Mucosa of rectum (tissue), 2 donors: ENCODE results near the gene MAST4.
"Not testable (repeated sequence)": the region's sequence is repeated elsewhere in the genome, so short reads cannot be mapped to it uniquely, and the experiment has no call there.

Experiments
- H3K27ac ChIP-seq, 2 donors: one replicate each; pipeline ENCODE4 v1.7.0; 2013; ENCODE audit warnings: inconsistent platforms in 2 of 2, low read depth in 2 of 2, low read length in 2 of 2
- H3K27me3 ChIP-seq, 2 donors: one replicate each; pipeline ENCODE4 v1.7.0; 2013; ENCODE audit warnings: low read length in 2 of 2; ENCODE audit not compliant: control insufficient read depth in 2 of 2, insufficient read depth in 2 of 2
- H3K36me3 ChIP-seq, 2 donors: one replicate each; pipeline ENCODE4 v1.7.0; 2013; ENCODE audit warnings: low read length in 2 of 2; ENCODE audit not compliant: control insufficient read depth in 2 of 2, insufficient read depth in 2 of 2
- H3K4me1 ChIP-seq, 2 donors: one replicate each; pipeline ENCODE4 v1.7.0; 2013; ENCODE audit warnings: low read length in 2 of 2, mild to moderate bottlenecking in 1 of 2; ENCODE audit not compliant: control insufficient read depth in 2 of 2, insufficient read depth in 2 of 2
- H3K4me3 ChIP-seq, 2 donors: one replicate each; pipeline ENCODE4 v1.7.0; 2013; ENCODE audit warnings: low read length in 2 of 2
- H3K9ac ChIP-seq, 2 donors: one replicate each; pipeline ENCODE4 v1.7.0; 2013; ENCODE audit warnings: low read length in 2 of 2, low read depth in 1 of 2, mild to moderate bottlenecking in 1 of 2
- H3K9me3 ChIP-seq, 2 donors: one replicate each; pipeline ENCODE4 v1.7.0; 2013; ENCODE audit warnings: low read length in 2 of 2; ENCODE audit not compliant: control insufficient read depth in 2 of 2
- donor health status: healthy.
- donor health status: Normal muscosa, but diverticular disease.

Gene MAST4

DNA sequence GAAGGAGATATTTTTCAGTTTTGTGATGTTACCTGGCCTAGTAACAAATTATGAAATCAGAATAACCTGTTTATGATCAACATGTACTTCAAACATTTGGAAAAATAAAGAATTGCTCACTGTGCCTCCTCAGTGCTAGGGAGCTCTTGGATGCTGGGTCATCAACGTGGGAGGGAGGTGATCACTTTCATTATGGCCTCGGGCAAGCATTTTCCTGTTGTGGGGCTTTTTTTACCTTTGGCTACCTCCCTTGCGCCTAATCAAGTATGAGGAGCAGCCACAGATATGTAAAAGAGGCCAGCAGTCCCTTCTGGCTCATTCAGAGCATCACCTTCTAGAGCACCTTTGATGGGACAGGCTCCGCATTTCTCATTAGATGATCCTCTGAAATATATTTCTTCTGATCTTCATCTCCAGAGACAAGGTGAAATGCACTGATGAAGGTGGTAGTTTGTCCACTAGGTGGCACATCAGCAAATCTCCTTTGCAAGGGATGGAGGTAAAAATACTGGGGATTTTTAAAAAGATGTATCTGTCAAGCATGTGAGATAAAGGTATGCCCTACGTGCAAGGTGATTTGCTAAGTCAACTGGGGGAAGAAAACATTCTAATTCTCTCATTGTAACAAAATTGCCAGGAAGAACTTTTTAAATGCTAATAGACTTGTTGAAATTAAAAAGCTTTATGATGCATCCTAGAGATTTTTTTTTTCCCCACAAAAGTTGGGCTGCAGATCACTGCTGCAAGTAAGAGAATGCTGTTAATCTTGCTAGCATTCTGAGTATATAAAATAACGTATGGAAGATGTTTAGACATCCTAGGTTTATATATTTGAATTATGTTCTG lies 218.2 kb downstream of the MAST4 start:
- Histone ChIP-seq H3K27me3 (no peaks in the 10 kb centered on the region), H3K4me1 (no peaks in the 10 kb centered on the region), H3K9me3 (no peaks in the 10 kb centered on the region), H3K27ac (no peak overlapping the region), H3K4me3 (no peak overlapping the region), H3K9ac (no peak overlapping the region), H3K36me3 (no peaks in the 10 kb centered on the region)

DNA sequence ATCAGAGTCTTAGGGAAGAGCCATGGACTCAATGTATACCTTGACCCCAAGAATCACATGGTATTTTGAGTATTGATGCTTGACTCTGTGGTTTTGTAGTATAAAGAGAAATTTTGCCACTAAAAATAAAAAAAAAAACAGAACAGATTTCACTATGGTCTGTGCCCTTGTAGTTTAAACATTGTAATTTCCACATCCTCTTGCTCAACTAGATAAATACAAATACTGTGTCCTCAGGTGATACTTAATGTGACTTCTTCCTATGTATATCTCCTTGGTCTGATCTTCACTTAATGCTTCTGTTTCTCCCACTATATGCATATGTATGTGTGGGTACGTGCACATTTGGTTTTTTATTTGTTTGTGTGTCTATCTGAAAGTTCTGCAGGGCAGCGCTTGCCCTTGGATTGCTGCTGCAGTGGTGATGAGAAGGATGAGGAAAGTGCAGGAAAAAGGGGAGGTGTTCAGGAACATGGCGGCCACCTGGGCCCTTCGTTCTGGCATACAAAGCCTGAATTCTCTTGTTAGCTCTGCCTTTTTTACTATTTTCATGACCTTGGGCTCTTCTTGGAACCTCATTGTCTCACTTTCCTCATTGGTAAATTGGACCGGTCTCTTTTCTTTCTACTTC lies 222.2 kb downstream of the MAST4 start:
- Histone ChIP-seq H3K27ac (no peak overlapping the region), H3K4me1 (no peaks in the 10 kb centered on the region), H3K27me3 (no peaks in the 10 kb centered on the region)

DNA sequence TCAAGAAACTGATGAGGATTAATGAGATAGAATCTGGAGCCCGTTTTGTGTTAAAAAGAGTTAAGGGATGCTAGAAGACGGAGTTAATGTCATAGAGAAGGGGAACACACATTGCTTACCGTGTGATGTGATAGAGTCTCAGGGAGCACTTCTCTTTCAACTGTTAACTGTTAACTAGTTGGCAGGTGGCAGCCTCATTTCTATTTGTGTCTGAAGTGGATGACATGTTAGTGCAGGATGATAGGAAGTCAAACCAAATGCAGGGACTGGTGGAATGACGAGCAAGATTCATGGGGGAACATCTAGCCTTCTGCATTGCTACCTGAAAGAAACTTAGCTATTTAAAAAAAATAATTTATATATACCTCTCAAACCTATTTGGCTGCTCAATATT lies 222.7 kb downstream of the MAST4 start:
- no peaks in the 10 kb centered on the region for H3K36me3 ChIP-seq
- H3K4me1 ChIP-seq = no peaks in the 10 kb centered on the region
- H3K27ac ChIP-seq = no peak overlapping the region

More for the DNA sequence above, 222.2 kb downstream of the MAST4 start:
- H3K9me3 ChIP-seq = no peaks in the 10 kb centered on the region
- no peak overlapping the region for H3K4me3 ChIP-seq
- no peak overlapping the region for H3K9ac ChIP-seq
- H3K36me3 ChIP-seq = no peaks in the 10 kb centered on the region

DNA sequence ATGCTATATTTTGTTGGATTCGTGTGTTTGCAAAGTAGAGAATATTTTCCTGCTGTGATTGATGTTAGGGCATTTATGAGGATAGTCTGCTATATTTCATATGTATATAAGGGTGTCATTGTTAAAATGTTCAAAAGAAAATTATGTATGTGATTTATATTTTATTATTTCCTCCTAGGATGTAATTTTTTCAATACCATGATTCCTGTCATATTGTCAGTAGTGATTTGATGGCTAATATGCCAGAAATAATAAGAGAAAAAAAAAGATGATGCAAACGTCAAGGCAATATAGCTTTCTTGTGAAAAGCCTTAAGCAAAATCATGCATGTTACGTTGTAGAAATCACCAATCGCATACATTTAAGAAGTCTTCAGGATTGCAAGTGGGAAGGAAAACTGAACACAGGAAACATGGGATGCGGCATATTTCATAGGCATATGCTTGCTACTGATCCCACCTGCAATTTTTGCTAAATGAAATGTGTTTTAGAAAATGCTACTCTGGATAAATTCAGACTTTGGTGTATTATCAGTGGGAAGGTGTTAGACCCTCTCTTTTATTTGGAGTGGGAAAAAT lies 224.5 kb downstream of the MAST4 start:
- H3K4me1 ChIP-seq = no peaks in the 10 kb centered on the region
- H3K9ac ChIP-seq = no peak overlapping the region
- no peak overlapping the region for H3K27ac ChIP-seq
- H3K27me3 ChIP-seq = no peaks in the 10 kb centered on the region
- no peak overlapping the region for H3K4me3 ChIP-seq
- H3K36me3 ChIP-seq = no peaks in the 10 kb centered on the region
- no peaks in the 10 kb centered on the region for H3K9me3 ChIP-seq

More for the DNA sequence above, 222.7 kb downstream of the MAST4 start:
- Histone ChIP-seq H3K9ac (no peak overlapping the region), H3K27me3 (no peaks in the 10 kb centered on the region), H3K4me3 (no peak overlapping the region), H3K9me3 (no peaks in the 10 kb centered on the region)

DNA sequence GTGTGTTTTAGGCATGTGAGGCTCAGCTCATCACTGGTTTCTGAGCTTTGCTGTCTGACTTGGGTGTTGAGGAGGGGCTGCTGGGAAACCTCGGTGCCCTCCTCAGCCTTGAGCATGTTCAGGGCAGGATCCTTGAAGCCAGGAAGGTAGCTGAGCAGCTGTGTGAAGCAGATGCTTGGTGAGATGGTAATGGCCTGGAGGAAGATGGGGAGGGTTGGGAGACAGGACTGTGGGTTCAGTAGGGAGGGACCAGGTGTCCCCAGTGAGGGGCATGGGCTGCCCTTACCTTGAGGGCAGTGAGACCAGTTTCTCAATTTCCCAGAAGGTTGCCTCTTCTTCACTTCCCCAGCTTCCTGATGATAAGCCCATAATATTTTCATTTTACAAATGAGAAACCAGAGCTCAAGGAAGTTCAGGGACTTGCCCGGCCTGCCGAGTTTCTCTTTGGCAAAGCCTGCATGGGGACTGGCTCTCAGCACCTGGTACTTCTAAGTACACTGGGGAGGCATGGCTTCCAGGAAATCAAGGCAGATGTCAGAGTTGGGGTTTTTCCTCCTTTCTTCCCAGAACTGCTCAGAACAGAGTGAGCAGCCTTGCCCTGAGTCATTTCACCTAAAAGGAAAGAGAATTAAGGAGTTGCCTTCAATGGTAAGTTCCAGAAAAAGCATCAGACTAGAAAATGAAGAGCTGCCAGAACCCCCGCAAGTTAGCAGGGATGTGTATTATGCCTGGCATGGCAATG lies 225.7 kb downstream of the MAST4 start:
- no peaks in the 10 kb centered on the region for H3K36me3 ChIP-seq
- H3K27ac ChIP-seq = no peak overlapping the region
- H3K27me3 ChIP-seq = no peaks in the 10 kb centered on the region

DNA sequence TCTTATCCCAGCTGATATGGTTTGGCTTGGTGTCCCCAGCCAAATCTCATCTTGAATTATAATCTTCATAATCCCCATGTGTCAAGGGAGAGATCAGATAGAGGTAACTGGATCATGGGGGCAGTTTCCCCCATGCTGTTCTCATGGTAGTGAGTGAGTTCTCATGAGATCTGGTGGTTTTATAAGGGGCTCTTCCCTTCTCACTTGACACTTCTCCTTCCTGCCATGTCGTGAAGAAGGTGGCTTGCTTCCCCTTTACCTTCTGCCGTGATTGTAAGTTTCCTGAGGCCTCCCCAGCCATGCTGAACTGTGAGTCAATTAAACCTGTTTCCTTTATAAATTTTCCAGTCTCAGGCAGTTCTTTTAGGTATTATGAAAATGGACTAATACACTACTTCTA lies 226.7 kb downstream of the MAST4 start:
- H3K27me3 ChIP-seq, H3K36me3 ChIP-seq, H3K9ac ChIP-seq, H3K4me1 ChIP-seq, H3K27ac ChIP-seq, H3K9me3 ChIP-seq, H3K4me3 ChIP-seq: not testable (repeated sequence)

More for the DNA sequence above, 225.7 kb downstream of the MAST4 start:
- no peak overlapping the region for H3K9ac ChIP-seq
- H3K9me3 ChIP-seq = no peaks in the 10 kb centered on the region
- no peaks in the 10 kb centered on the region for H3K4me1 ChIP-seq
- H3K4me3 ChIP-seq = no peak overlapping the region

DNA sequence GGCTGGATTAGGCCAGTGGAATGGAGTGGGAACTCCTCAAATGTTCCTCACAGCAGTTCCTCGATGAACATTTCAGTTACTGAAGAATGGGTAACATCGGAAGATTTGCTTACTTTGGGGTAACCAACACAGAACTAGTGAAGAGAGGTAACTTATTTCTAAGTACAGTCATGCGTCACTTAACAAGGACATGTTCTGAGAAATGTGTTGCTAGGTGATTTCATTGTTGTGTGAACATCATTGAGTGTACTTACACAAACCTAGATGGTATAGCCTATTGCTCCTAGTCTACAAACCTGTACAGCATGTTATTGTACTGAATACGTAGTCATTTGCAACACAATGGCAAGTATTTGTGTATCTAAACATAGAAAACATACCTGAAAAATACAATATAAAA lies 228.3 kb downstream of the MAST4 start:
- no peaks in the 10 kb centered on the region for H3K36me3 ChIP-seq
- no peak overlapping the region for H3K4me3 ChIP-seq
- no peaks in the 10 kb centered on the region for H3K9me3 ChIP-seq
- H3K4me1 ChIP-seq = peaks cover 0 to 8% of the 10 kb centered on the region in 2 donors
- H3K9ac ChIP-seq = no peak overlapping the region
- H3K27ac ChIP-seq = no peak overlapping the region
- H3K27me3 ChIP-seq = peaks cover 0 to 8% of the 10 kb centered on the region in 2 donors

DNA sequence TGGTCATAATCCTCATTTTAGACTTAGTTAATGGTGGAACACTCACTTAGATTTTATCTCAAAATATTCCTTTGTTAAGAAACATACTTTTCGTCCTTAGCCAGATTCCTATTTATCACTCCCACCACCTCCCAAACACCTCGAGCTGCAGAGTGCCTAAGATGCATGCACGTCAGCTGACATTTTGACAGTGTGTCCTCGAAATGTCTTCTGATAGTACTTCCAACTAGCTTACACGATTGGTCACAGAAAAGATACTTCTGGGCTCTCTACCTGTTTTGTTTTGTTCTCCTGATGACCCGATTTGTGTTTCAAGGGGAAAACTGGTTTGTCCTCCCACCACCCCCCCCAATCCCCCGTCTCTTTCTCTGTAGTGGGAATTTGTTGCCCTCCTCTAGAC lies 230.1 kb downstream of the MAST4 start:
- H3K9ac ChIP-seq = no peak overlapping the region
- peaks cover 0 to 8% of the 10 kb centered on the region in 2 donors for H3K27me3 ChIP-seq
- no peaks in the 10 kb centered on the region for H3K9me3 ChIP-seq
- no peaks in the 10 kb centered on the region for H3K36me3 ChIP-seq
- H3K4me1 ChIP-seq = peaks cover 0 to 8% of the 10 kb centered on the region in 2 donors
- no peak overlapping the region for H3K27ac ChIP-seq
- H3K4me3 ChIP-seq = no peak overlapping the region

DNA sequence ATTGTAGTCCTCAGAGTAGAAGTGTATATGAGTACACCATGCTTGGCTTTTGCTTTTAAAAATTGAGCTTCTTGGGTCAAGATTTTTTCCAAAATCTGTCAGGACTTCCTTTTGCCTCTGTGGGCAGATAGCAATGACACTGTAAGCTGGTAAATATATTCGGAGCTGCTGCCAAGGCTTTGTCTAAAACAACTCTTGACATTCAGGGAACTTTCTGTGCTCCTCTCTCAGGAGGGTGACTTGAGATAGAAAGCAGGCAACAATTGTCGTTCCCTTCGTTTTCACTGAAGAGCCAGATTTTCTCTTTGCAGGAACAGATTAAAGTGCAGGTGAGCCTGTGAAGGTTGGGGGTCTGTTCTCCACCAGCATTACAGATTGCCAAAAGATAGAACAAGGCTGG lies 230.5 kb downstream of the MAST4 start:
- Histone ChIP-seq H3K27ac (no peak overlapping the region), H3K27me3 (peaks cover 0 to 8% of the 10 kb centered on the region in 2 donors), H3K4me3 (no peak overlapping the region), H3K36me3 (no peaks in the 10 kb centered on the region), H3K4me1 (peaks cover 0 to 8% of the 10 kb centered on the region in 2 donors), H3K9me3 (no peaks in the 10 kb centered on the region), H3K9ac (no peak overlapping the region)
